T-helper 1 cell treated with Interleukin-12 subunit alpha and Interleukin-12 subunit beta and Interleukin-4 antibody, amounts not matched to agents 30 μg/mL and 1 μg/mL, for 36 hours (primary cell): ENCODE results near the gene MPRIP.
A peak's percentile ranks its signal among the peaks of the same experiment; 100 is the strongest.
"Not testable (repeated sequence)": the region's sequence is repeated elsewhere in the genome, so short reads cannot be mapped to it uniquely, and the experiment has no call there.

Experiments used
- H3K27ac Mint-ChIP-seq: one replicate; pipeline ENCODE4 v1.8.0; 2021; ENCODE audit warnings: mild to moderate bottlenecking, mixed read lengths
- H3K27me3 Mint-ChIP-seq: one replicate; pipeline ENCODE4 v1.8.0; 2021; ENCODE audit warnings: low read depth, mixed read lengths
- H3K36me3 Mint-ChIP-seq: one replicate; pipeline ENCODE4 v1.8.0; 2021; ENCODE audit warnings: low read depth, mixed read lengths
- H3K4me1 Mint-ChIP-seq: one replicate; pipeline ENCODE4 v1.8.0; 2021; ENCODE audit warnings: low read depth, mixed read lengths
- H3K4me3 Mint-ChIP-seq: one replicate; pipeline ENCODE4 v1.8.0; 2021; ENCODE audit warnings: mild to moderate bottlenecking, moderate library complexity, mixed read lengths
- H3K9me3 Mint-ChIP-seq: one replicate; pipeline ENCODE4 v1.8.0; 2021; ENCODE audit warnings: mixed read lengths

MPRIP gene

GRCh38 chr17:17195466-17195865 is 153.2 kb downstream of the MPRIP start:
- not testable (repeated sequence) for H3K9me3 Mint-ChIP-seq, H3K27ac Mint-ChIP-seq, H3K4me1 Mint-ChIP-seq, H3K4me3 Mint-ChIP-seq, H3K27me3 Mint-ChIP-seq, H3K36me3 Mint-ChIP-seq

DNA sequence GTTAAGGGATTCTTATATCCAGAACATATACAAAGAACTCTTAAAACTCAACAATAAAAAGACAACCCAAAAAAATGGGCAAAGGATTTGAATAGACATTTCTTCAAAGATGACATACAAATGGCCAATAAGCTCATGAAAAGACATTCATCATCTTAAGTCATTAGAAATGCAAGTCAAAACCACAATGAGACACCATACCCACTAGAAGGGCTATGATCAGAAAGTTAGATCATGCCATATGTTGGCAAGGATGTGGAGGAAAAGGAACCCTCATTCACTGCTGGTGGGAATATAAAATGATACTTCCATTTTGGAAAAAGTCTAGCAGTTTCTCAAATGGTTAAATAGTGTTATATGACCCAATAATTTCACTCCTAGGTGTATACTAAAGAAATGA is 154.5 kb downstream of the MPRIP start:
- H3K36me3 Mint-ChIP-seq, result peaks cover 9% of the 10 kb centered on the region

DNA sequence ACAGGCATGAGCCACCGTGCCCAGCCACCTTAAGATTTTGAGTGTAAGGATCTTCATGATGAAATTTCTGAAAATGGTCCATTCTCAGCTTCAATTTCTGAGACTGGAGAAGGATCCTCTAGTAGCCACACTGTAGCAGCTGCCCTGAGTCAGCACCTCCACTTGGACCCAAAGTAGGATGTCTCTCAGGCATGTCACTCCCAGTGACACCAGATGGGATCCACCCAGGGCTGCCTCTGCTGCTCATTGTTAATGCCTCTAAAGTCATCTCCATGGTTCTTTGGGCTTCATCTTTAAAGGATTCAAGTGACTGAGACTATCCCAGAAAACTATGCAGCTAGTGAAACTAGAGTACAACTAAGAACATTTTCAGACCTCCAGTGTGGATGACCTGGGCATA is 156.0 kb downstream of the MPRIP start:
- Mint-ChIP-seq H3K4me1 (peaks cover 11% of the 10 kb centered on the region), H3K4me3 (no peak overlapping the region), H3K27me3 (no peaks in the 10 kb centered on the region), H3K9me3 (no peaks in the 10 kb centered on the region), H3K27ac (no peak overlapping the region), H3K36me3 (peaks cover 18% of the 10 kb centered on the region)

More for the DNA sequence above, 154.5 kb downstream of the MPRIP start:
- H3K9me3 Mint-ChIP-seq, result no peaks in the 10 kb centered on the region
- no peak overlapping the region for H3K27ac Mint-ChIP-seq
- H3K4me3 Mint-ChIP-seq, result no peak overlapping the region
- no peaks in the 10 kb centered on the region for H3K27me3 Mint-ChIP-seq
- peaks cover 11% of the 10 kb centered on the region for H3K4me1 Mint-ChIP-seq

- no peaks in the 10 kb centered on the region for H3K9me3 Mint-ChIP-seq
- peaks cover 25% of the 10 kb centered on the region for H3K36me3 Mint-ChIP-seq
- peaks cover 26% of the 10 kb centered on the region for H3K4me1 Mint-ChIP-seq
- H3K27ac Mint-ChIP-seq, result no peak overlapping the region
- H3K27me3 Mint-ChIP-seq, result no peaks in the 10 kb centered on the region
- H3K4me3 Mint-ChIP-seq, result no peak overlapping the region
These were observed 158.1 kb downstream of the MPRIP start for GRCh38 chr17:17200311-17200710.

DNA sequence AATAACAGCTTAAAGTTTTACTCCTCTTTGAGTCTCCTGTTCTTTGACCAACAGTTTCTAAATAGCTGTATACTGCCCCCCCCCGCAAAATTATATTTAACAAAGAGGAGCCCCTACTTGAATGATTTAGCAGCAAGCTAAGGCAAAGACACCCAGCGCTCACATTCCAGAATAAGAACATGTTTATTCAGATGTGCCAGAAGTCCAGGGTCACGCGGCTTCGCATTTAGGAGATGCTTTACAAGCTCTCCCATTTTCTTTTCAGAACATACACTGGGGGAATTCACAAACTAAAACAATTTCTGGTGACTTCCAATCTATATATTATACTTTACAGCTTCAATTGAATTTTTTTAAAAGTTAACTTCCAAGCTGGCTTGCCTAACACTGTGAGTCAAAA is 158.6 kb downstream of the MPRIP start:
- Mint-ChIP-seq H3K27ac (no peak overlapping the region), H3K9me3 (no peaks in the 10 kb centered on the region), H3K36me3 (peaks cover 25% of the 10 kb centered on the region), H3K4me1 (peaks cover 28% of the 10 kb centered on the region), H3K4me3 (no peak overlapping the region), H3K27me3 (no peaks in the 10 kb centered on the region)

GRCh38 chr17:17201271-17201670 is 159.0 kb downstream of the MPRIP start:
- Mint-ChIP-seq H3K27ac (peak overlapping the region; percentile 31), H3K36me3 (peaks cover 25% of the 10 kb centered on the region), H3K4me3 (no peak overlapping the region), H3K9me3 (no peaks in the 10 kb centered on the region), H3K27me3 (no peaks in the 10 kb centered on the region), H3K4me1 (peaks cover 28% of the 10 kb centered on the region)

- peaks cover 25% of the 10 kb centered on the region for H3K36me3 Mint-ChIP-seq
- no peaks in the 10 kb centered on the region for H3K27me3 Mint-ChIP-seq
- no peak overlapping the region for H3K27ac Mint-ChIP-seq
- H3K4me1 Mint-ChIP-seq, result peaks cover 29% of the 10 kb centered on the region
- no peak overlapping the region for H3K4me3 Mint-ChIP-seq
- H3K9me3 Mint-ChIP-seq, result no peaks in the 10 kb centered on the region
These were observed 159.7 kb downstream of the MPRIP start for GRCh38 chr17:17201907-17202306.

DNA sequence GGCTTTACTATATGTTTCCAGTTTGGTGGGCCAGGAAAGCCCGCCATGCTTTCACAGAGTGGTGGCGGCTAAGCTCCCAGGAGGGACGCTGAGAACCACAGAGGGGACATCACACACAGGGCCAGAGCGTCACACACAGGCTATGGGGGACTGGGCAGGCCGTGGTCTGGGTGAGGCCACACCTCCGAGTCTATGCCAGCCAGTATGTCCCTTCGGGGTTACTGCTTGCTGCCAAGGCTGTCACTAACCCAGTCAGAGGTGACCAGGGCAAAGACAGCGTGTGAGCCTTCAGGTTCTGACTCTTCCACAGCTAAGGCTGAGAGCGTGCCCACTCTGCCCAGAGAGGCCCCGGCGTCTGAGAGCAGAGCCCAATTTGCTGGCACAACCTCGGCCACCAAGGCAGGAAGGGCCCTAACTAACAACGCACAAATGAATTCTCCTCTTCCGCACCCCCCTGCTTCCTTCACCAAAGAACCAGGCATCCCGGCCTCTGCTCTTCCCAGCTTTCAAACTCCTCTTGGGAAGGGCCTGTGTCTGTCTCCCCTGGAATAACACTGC is 161.0 kb downstream of the MPRIP start:
- Mint-ChIP-seq H3K27ac (no peak overlapping the region), H3K27me3 (no peaks in the 10 kb centered on the region), H3K4me3 (no peak overlapping the region), H3K36me3 (peaks cover 22% of the 10 kb centered on the region), H3K4me1 (peaks cover 23% of the 10 kb centered on the region), H3K9me3 (no peaks in the 10 kb centered on the region)

DNA sequence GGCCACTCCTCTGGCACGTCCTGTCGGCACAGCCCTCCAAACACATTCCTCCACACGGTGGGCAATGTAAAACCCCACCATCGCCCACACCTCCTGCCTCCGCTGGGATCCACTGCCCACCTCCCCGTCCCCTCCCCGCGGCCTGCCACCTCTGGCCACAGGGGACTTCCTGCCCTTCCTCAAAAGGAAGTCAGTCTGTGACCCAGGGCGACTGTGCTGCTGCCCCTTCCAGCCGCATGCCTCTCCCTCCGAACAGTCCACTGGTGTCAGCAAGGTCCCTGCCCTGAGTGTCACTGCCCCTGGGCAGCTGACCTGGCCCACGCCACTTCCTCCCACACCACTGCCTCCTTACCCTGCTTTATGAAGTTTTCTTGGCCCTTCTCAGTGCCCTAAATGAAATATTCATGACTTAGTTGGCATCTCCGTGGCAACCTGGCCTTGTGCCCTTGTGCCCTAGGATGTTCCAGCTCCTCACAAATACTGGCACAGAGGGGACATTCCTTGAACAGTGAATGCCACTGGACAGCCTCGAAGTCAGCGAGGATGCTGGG is 161.9 kb downstream of the MPRIP start:
- Mint-ChIP-seq H3K9me3 (no peaks in the 10 kb centered on the region), H3K36me3 (peaks cover 22% of the 10 kb centered on the region), H3K4me1 (peaks cover 23% of the 10 kb centered on the region), H3K4me3 (no peak overlapping the region), H3K27ac (peak overlapping the region; percentile 41), H3K27me3 (no peaks in the 10 kb centered on the region)

DNA sequence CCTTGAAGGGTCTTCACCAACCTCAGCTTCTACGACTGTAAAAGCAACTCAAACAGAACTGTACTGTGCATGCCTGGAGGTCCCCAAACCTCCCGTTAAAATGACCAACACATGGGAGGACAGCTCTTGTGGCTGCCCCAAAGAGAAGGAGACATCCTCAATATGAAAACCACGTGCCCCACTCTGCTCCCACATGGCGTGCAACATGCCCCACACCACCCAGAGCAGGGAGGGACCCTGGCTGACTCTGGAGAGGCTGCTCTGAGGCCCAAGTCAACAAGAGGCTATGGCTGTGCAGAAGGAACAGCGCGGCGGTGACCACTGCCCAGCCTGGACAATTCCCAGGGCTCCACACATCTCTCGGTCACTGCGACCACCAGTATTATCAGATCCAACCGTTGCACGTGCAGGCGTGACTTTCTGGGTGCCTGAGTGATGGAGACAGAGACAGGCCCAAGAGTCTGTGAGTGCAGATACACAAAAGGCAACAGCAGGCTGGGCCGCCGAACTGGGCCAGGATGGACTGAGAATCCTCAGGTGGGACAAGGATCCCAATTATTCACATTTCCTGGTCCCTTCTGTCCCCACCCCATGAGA is 162.5 kb downstream of the MPRIP start:
- Mint-ChIP-seq H3K27ac (peak overlapping the region; percentile 67), H3K4me1 (peaks cover 23% of the 10 kb centered on the region), H3K4me3 (peak overlapping the region; percentile 78), H3K9me3 (no peaks in the 10 kb centered on the region), H3K36me3 (peaks cover 22% of the 10 kb centered on the region), H3K27me3 (no peaks in the 10 kb centered on the region)

DNA sequence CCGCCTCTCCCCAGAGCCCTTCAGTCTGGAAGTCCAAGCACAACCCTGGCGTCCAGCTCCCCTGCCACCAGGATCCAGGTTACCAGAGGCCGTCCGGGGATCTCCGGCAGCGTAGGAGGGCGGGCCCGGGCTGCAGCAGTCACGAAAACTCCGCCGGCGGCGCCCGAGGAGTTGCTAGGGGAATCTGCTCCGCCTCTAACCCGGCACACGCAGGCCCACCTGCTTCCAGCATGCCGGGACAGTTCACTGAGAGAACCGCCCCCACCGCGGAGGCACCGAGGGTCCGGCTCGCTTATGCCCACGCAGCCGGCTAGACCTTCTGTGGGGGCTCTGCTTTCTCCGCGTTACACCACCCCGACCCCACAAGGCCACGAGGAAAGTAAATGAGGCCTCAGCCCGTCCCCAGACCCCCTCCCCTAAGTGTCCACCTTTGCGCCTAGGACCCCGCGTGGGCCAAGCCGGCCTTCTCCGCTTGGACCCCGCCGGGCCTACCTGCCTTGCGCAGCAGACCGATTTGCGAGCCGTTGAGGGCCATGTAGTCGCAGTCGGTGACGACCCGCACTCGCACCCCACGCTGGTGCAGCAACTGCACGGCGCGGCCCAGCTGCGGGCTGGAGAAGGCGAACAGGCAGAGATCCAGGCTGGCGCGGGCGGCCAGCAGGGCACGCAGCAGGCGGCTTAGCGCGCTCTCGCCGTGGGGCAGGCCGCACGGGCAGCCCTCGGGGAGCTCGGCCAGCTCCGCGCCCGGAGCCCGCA is 163.3 kb downstream of the MPRIP start:
- H3K4me1 Mint-ChIP-seq, result peaks cover 23% of the 10 kb centered on the region
- H3K36me3 Mint-ChIP-seq, result peaks cover 22% of the 10 kb centered on the region
- H3K9me3 Mint-ChIP-seq, result no peaks in the 10 kb centered on the region
- no peaks in the 10 kb centered on the region for H3K27me3 Mint-ChIP-seq
- H3K27ac Mint-ChIP-seq, result peak overlapping the region; percentile 79
- H3K4me3 Mint-ChIP-seq, result peak overlapping the region; percentile 78

- peaks cover 18% of the 10 kb centered on the region for H3K36me3 Mint-ChIP-seq
- peak within 1 kb of the TSS; percentile 78 for H3K4me3 Mint-ChIP-seq
- H3K4me1 Mint-ChIP-seq, result peaks cover 22% of the 10 kb centered on the region
- H3K27ac Mint-ChIP-seq, result peak within 1 kb of the TSS; percentile 79
- no peaks in the 10 kb centered on the region for H3K9me3 Mint-ChIP-seq
- no peaks in the 10 kb centered on the region for H3K27me3 Mint-ChIP-seq
These were observed 164.1 kb downstream of the MPRIP start, which contains the start of gene PLD6 for GRCh38 chr17:17206124-17206912. PLD6 (minus strand) TSS chr17:17206333; CDS start chr17:17206286, 47 bp downstream.

GRCh38 chr17:17206913-17207335 is 164.7 kb downstream of the MPRIP start:
- H3K4me3 Mint-ChIP-seq, result no peak overlapping the region
- H3K27ac Mint-ChIP-seq, result peak overlapping the region; percentile 9

GRCh38 chr17:17207998-17208397 is 165.7 kb downstream of the MPRIP start:
- H3K36me3 Mint-ChIP-seq, result peaks cover 12% of the 10 kb centered on the region
- no peaks in the 10 kb centered on the region for H3K27me3 Mint-ChIP-seq
- no peak overlapping the region for H3K27ac Mint-ChIP-seq
- no peaks in the 10 kb centered on the region for H3K9me3 Mint-ChIP-seq
- H3K4me3 Mint-ChIP-seq, result no peak overlapping the region
- peaks cover 21% of the 10 kb centered on the region for H3K4me1 Mint-ChIP-seq

More at GRCh38 chr17:17206913-17207335, 164.7 kb downstream of the MPRIP start:
- Mint-ChIP-seq H3K27me3 (no peaks in the 10 kb centered on the region), H3K4me1 (peaks cover 21% of the 10 kb centered on the region), H3K9me3 (no peaks in the 10 kb centered on the region), H3K36me3 (peaks cover 16% of the 10 kb centered on the region)
